Endothelial cell of umbilical vein (primary cell): ENCODE results near the gene CDC16. TPM values are rescaled to one million over a fixed set of nuclear protein-coding genes. Genes with fewer than 3 reads are reported as not detected.

Experiments used
- BruUV-seq: library from RNA; stranded (reverse); fragments of 400-500 nt; replicated peaks from 2 replicates; lab custom pipeline; 2021; lab: Mats Ljungman, UMichigan
- CTCF ChIA-PET: fragments of 300-600, 350-600 bp; sonication (Branson Sonifier 250); formaldehyde crosslinking; loops from one replicate; lab custom pipeline; 2021; ENCODE audit warnings: antibody characterized with exemption, inconsistent platforms; lab: Charles Lee
- POLR2A ChIA-PET: fragments of 300-600, 350-600 bp; sonication (Branson Sonifier 250); formaldehyde crosslinking; loops from one replicate; lab custom pipeline; 2021; ENCODE audit warnings: antibody characterized with exemption, inconsistent platforms; lab: Charles Lee
- DNase-seq: peaks from one replicate; pipeline ENCODE4 v3.0.0-alpha.2; 2011; ENCODE audit warnings: low read depth, low spot score
- FAIRE-seq: peaks from 2 replicates; lab custom pipeline; 2011; peaks lifted over from hg19 to GRCh38; lab: Jason Lieb, UNC
- H2AFZ ChIP-seq: 2 replicates; pipeline ENCODE4 v1.6.0; 2012; ENCODE audit warnings: low read depth, low read length, control low read depth, inconsistent platforms
- H3K27ac ChIP-seq: 2 replicates; pipeline ENCODE4 v1.5.1; 2011; ENCODE audit warnings: low read depth, mild to moderate bottlenecking, control low read depth, low read length, moderate library complexity; ENCODE audit not compliant: insufficient read depth
- H3K27me3 ChIP-seq, 2 experiments: 2 replicates each; pipeline versions ENCODE4 v1.6.0 to v1.6.1; 2011; ENCODE audit warnings: low read length in 2 of 2, mixed read lengths in 1 of 2; ENCODE audit not compliant: control insufficient read depth in 2 of 2, insufficient read depth in 2 of 2
- H3K36me3 ChIP-seq, 2 experiments: 2 replicates in 1 of 2; 3 replicates in 1 of 2; pipeline ENCODE4 v1.5.1; 2011; ENCODE audit warnings: low read length in 2 of 2, mild to moderate bottlenecking in 1 of 2, moderate library complexity in 1 of 2; ENCODE audit not compliant: control insufficient read depth in 2 of 2, insufficient read depth in 2 of 2; ENCODE audit errors: extremely low read depth in 1 of 2
- H3K4me1 ChIP-seq: 3 replicates; pipeline ENCODE4 v1.5.1; 2011; ENCODE audit warnings: mild to moderate bottlenecking, low read length; ENCODE audit not compliant: control insufficient read depth, insufficient read depth; ENCODE audit errors: extremely low read depth
- H3K4me2 ChIP-seq: 2 replicates; pipeline ENCODE4 v1.6.1; 2011; ENCODE audit warnings: low read length, control low read depth, mixed read lengths; ENCODE audit not compliant: insufficient read depth
- H3K4me3 ChIP-seq, 3 experiments: fragments of 200-600 bp in 1 of 3; sonication (generic), shearing (Covaris generic) in 1 of 3; replicated peaks in 1 of 3; 2 replicates each; pipeline ENCODE4 v1.5.1; 2011 to 2016; ENCODE audit warnings: control low read depth in 3 of 3, low read length in 3 of 3, mild to moderate bottlenecking in 2 of 3, inconsistent platforms in 1 of 3, low read depth in 1 of 3, moderate library complexity in 1 of 3; ENCODE audit not compliant: insufficient read depth in 1 of 3
- H3K79me2 ChIP-seq: 2 replicates; pipeline ENCODE4 v1.6.0; 2012; ENCODE audit warnings: low read length, inconsistent platforms; ENCODE audit not compliant: control insufficient read depth, insufficient read depth
- H3K9ac ChIP-seq: replicated peaks from 2 replicates; pipeline ENCODE3; 2011; ENCODE audit warnings: low read length, control low read depth; ENCODE audit not compliant: insufficient read depth; ENCODE audit errors: extremely low read depth
- H3K9me1 ChIP-seq: replicated peaks from 3 replicates; pipeline ENCODE4 v1.6.0; 2011; ENCODE audit warnings: mild to moderate bottlenecking, low read length; ENCODE audit not compliant: control insufficient read depth, insufficient read depth; ENCODE audit errors: extremely low read depth
- H3K9me3 ChIP-seq: replicated peaks from 2 replicates; pipeline ENCODE4 v1.5.1; 2012; ENCODE audit warnings: low read length, inconsistent platforms; ENCODE audit not compliant: control insufficient read depth, insufficient read depth
- H4K20me1 ChIP-seq: replicated peaks from 2 replicates; pipeline ENCODE3; 2011; ENCODE audit warnings: mild to moderate bottlenecking, low read length; ENCODE audit not compliant: control insufficient read depth, insufficient read depth; ENCODE audit errors: extremely low read depth
- CTCF ChIP-seq, 2 donors: IDR thresholded peaks; 1 replicate in 1 of 2; 2 replicates in 1 of 2; pipeline ENCODE4 v1.5.1; 2011; ENCODE audit warnings: low read length in 2 of 2, mild to moderate bottlenecking in 2 of 2, moderate library complexity in 2 of 2, control low read depth in 1 of 2, inconsistent platforms in 1 of 2, low read depth in 1 of 2; ENCODE audit not compliant: insufficient read depth in 1 of 2; ENCODE audit errors: extremely low read depth in 1 of 2
- EZH2 ChIP-seq: IDR thresholded peaks from 2 replicates; pipeline ENCODE4 v1.6.1; 2012; ENCODE audit warnings: borderline replicate concordance, low read depth, mild to moderate bottlenecking, moderate library complexity, low read length, inconsistent platforms; ENCODE audit not compliant: severe bottlenecking
- FOS ChIP-seq: IDR thresholded peaks from 2 replicates; pipeline ENCODE4 v1.6.1; 2011; ENCODE audit warnings: mild to moderate bottlenecking, low read length, moderate library complexity, borderline replicate concordance; ENCODE audit not compliant: insufficient read depth
- GATA2 ChIP-seq: IDR thresholded peaks from 2 replicates; pipeline ENCODE4 v1.7.0; 2011; ENCODE audit warnings: low read depth, mild to moderate bottlenecking, moderate library complexity, mixed read lengths, low read length; ENCODE audit not compliant: insufficient read length, insufficient read depth
- JUN ChIP-seq: IDR thresholded peaks from 2 replicates; pipeline ENCODE4 v1.6.1; 2011; ENCODE audit warnings: borderline replicate concordance, low read depth; ENCODE audit not compliant: insufficient read length, insufficient read depth
- MAX ChIP-seq: IDR thresholded peaks from 2 replicates; pipeline ENCODE4 v1.6.1; 2011; ENCODE audit not compliant: insufficient read depth, insufficient read length
- MYC ChIP-seq: IDR thresholded peaks from one replicate; pipeline ENCODE4 v1.6.1; 2011; ENCODE audit warnings: mild to moderate bottlenecking, low read depth, low read length
- POLR2A ChIP-seq: IDR thresholded peaks from 2 replicates; pipeline ENCODE4 v1.6.1; 2012; ENCODE audit warnings: low read depth, mild to moderate bottlenecking, control low read depth, low read length
- POLR2AphosphoS5 ChIP-seq: IDR thresholded peaks from 2 replicates; pipeline ENCODE4 v1.6.1; 2012; ENCODE audit warnings: low read depth, mild to moderate bottlenecking, control low read depth, low read length, moderate library complexity; ENCODE audit not compliant: insufficient read depth
- dilution Hi-C: fragments of 300-500 bp; cut with MboI; formaldehyde crosslinking; loops from one replicate; pipeline ENCODE4 v1.15.0; 2019; ENCODE audit warnings: low sequenced_read_pairs; ENCODE audit not compliant: extremely low pct_ligation_motif_present
- intact Hi-C: fragments of 100-400 bp; cut with micrococcal nuclease; formaldehyde crosslinking; loops from one replicate; pipeline ENCODE4 v1.10.0; 2022
- polyA plus RNA-seq, 4 experiments: library from polyadenylated mRNA; depleted of rRNA in 3 of 4; stranded (reverse) in 3 of 4; unstranded in 1 of 4; fragments of >200 nt; gene quantifications; 2 replicates each; pipeline versions ENCODE4 v1.2.1 to v1.2.3, GENCODE V29; 2011 to 2012; ENCODE audit warnings: missing spikeins in 1 of 4
- total RNA-seq: library from RNA; stranded (reverse); gene quantifications from 2 replicates; pipeline ENCODE4 v1.2.3, GENCODE V29; 2021

CDC16 gene
- total and polyA plus RNA-seq, 2 donors (not counting 3 experiments of a cell fraction or from before 2014, with no cell fraction given) = 41.6 to 83.3 TPM

GRCh38 chr13:114320065-114320464 is 85.4 kb downstream of the CDC16 start:
- H3K4me3 ChIP-seq = no peak overlapping the region
- H3K36me3 ChIP-seq = peaks cover 14 to 15% of the 10 kb centered on the region in 2 experiments
- no peak overlapping the region for H3K27ac ChIP-seq
- H4K20me1 ChIP-seq = no peaks in the 10 kb centered on the region
- no peaks in the 10 kb centered on the region for H3K9me3 ChIP-seq
- no peak for TF ChIP-seq CTCF (IDR thresholded peaks at IDR 0.05; ENCODE audit: extremely low read depth in 1 of 2, insufficient read depth in 1 of 2, low read depth in 1 of 2, low read length in 2 of 2)
- no peak for TF ChIP-seq POLR2AphosphoS5
- TF ChIP-seq EZH2 = no peak
- no peak for TF ChIP-seq MAX
- TF ChIP-seq GATA2 = no peak
- no peak for TF ChIP-seq POLR2A
- no peak for TF ChIP-seq MYC
- no peak for TF ChIP-seq JUN
- no peak for TF ChIP-seq FOS
- FAIRE-seq (no peak), DNase-seq (no peak)
- H2AFZ ChIP-seq = no peak overlapping the region
- ChIA-PET CTCF (interaction anchor here (0.8 to 1.0 kb wide), 2 partner anchors 21 to 30 kb away, joined by 3 read pairs; no protein-coding TSS in a partner anchor), POLR2A (no interaction called here)
- no peaks in the 10 kb centered on the region for H3K9me1 ChIP-seq
- no TSS peak for BruUV-seq
- H3K4me2 ChIP-seq = no peak overlapping the region
- H3K4me1 ChIP-seq = peaks cover 12% of the 10 kb centered on the region
- intact Hi-C loops = no loop called here
- no peaks in the 10 kb centered on the region for H3K27me3 ChIP-seq
- no peak overlapping the region for H3K9ac ChIP-seq
- H3K79me2 ChIP-seq = peaks cover 56% of the 10 kb centered on the region
- dilution Hi-C loops = no loop called here
